Measurements from ENCODE around the gene CFAP210. TPM values are rescaled to one million over a fixed set of nuclear protein-coding genes. Genes with fewer than 3 reads are reported as not detected.
"Not testable (repeated sequence)": the region's sequence is repeated elsewhere in the genome, so short reads cannot be mapped to it uniquely, and the experiment has no call there.

Gene CFAP210
- total RNA-seq, 1 donor from 2014 or later = 0.32 TPM

GRCh38 chr2:169707626-169708025, 13.4 kb upstream of the CFAP210 start:
- DNase-seq = no peak
- Mint-ChIP-seq H3K9me3 (ENCODE audit: unreplicated experiment) (peaks cover 1% of the 10 kb centered on the region), H3K27me3 (ENCODE audit: unreplicated experiment) (peaks cover 3% of the 10 kb centered on the region), H3K4me3 (ENCODE audit: unreplicated experiment) (no peak overlapping the region), H3K4me1 (ENCODE audit: low read depth, unreplicated experiment) (no peaks in the 10 kb centered on the region), H3K36me3 (ENCODE audit: unreplicated experiment) (no peaks in the 10 kb centered on the region), H3K27ac (ENCODE audit: unreplicated experiment) (no peak overlapping the region)
- no peak for TF ChIP-seq CTCF (IDR thresholded peaks at IDR 0.05; ENCODE audit: partially characterized antibody, unreplicated experiment)

- H3K27me3 Mint-ChIP-seq (ENCODE audit: unreplicated experiment) = peaks cover 3% of the 10 kb centered on the region
- H3K27ac Mint-ChIP-seq (ENCODE audit: unreplicated experiment) = no peak overlapping the region
- no peaks in the 10 kb centered on the region for H3K4me1 Mint-ChIP-seq (ENCODE audit: low read depth, unreplicated experiment)
- peaks cover 1% of the 10 kb centered on the region for H3K9me3 Mint-ChIP-seq (ENCODE audit: unreplicated experiment)
- H3K4me3 Mint-ChIP-seq (ENCODE audit: unreplicated experiment) = no peak overlapping the region
- no peak for TF ChIP-seq CTCF (IDR thresholded peaks at IDR 0.05; ENCODE audit: partially characterized antibody, unreplicated experiment)
- H3K36me3 Mint-ChIP-seq (ENCODE audit: unreplicated experiment) = no peaks in the 10 kb centered on the region
- DNase-seq = no peak
Observed at GRCh38 chr2:169705927-169706326, 11.7 kb upstream of the CFAP210 start.

- TF ChIP-seq CTCF (IDR thresholded peaks at IDR 0.05; ENCODE audit: partially characterized antibody, unreplicated experiment) = no peak
- Mint-ChIP-seq H3K27ac (ENCODE audit: unreplicated experiment) (no peak overlapping the region), H3K36me3 (ENCODE audit: unreplicated experiment) (no peaks in the 10 kb centered on the region), H3K4me1 (ENCODE audit: low read depth, unreplicated experiment) (no peaks in the 10 kb centered on the region), H3K9me3 (ENCODE audit: unreplicated experiment) (peaks cover 1% of the 10 kb centered on the region), H3K4me3 (ENCODE audit: unreplicated experiment) (no peak overlapping the region), H3K27me3 (ENCODE audit: unreplicated experiment) (peaks cover 3% of the 10 kb centered on the region)
- no peak for DNase-seq
Observed at GRCh38 chr2:169704160-169704708, 10.0 kb upstream of the CFAP210 start.

- Mint-ChIP-seq H3K4me1 (ENCODE audit: low read depth, unreplicated experiment) (no peaks in the 10 kb centered on the region), H3K4me3 (ENCODE audit: unreplicated experiment) (no peak overlapping the region), H3K36me3 (ENCODE audit: unreplicated experiment) (no peaks in the 10 kb centered on the region), H3K27ac (ENCODE audit: unreplicated experiment) (no peak overlapping the region), H3K9me3 (ENCODE audit: unreplicated experiment) (peaks cover 1% of the 10 kb centered on the region), H3K27me3 (ENCODE audit: unreplicated experiment) (peaks cover 3% of the 10 kb centered on the region)
- TF ChIP-seq CTCF (IDR thresholded peaks at IDR 0.05; ENCODE audit: partially characterized antibody, unreplicated experiment) = no peak
- DNase-seq = no peak
Observed at GRCh38 chr2:169702996-169703395, 8.8 kb upstream of the CFAP210 start.

GRCh38 chr2:169699173-169699572, 5.0 kb upstream of the CFAP210 start:
- not testable (repeated sequence) for H3K27me3 Mint-ChIP-seq (ENCODE audit: unreplicated experiment); H3K4me1 Mint-ChIP-seq (ENCODE audit: low read depth, unreplicated experiment); H3K36me3 Mint-ChIP-seq (ENCODE audit: unreplicated experiment); DNase-seq; H3K27ac Mint-ChIP-seq (ENCODE audit: unreplicated experiment); H3K9me3 Mint-ChIP-seq (ENCODE audit: unreplicated experiment); H3K4me3 Mint-ChIP-seq (ENCODE audit: unreplicated experiment)
